HG03439 (cell line): ENCODE measurements around the gene NUDT21.

ENCODE experiments used
- ATAC-seq: cut with Tn5 transposase; IDR thresholded peaks from one replicate; pipeline ENCODE4 v1.9.1; 2021; ENCODE audit warnings: mild to moderate bottlenecking, moderate library complexity; ENCODE audit not compliant: unreplicated experiment

The NUDT21 gene

GRCh38 chr16:56463153-56463552 lies 12.0 kb upstream of the NUDT21 start:
- ATAC-seq = no peak

- ATAC-seq = no peak
Measured at GRCh38 chr16:56462064-56462796, 11.1 kb upstream of the NUDT21 start.

- no peak for ATAC-seq
Measured at GRCh38 chr16:56460101-56460500, 9.0 kb upstream of the NUDT21 start.

- ATAC-seq = no peak
Measured at GRCh38 chr16:56457927-56458470, 6.9 kb upstream of the NUDT21 start.

- peak; percentile 37 for ATAC-seq
Measured at GRCh38 chr16:56451753-56452689, 889 bp upstream of the NUDT21 start.

- peak; percentile 36 for ATAC-seq
Measured at GRCh38 chr16:56450275-56450985, 702 bp downstream of the NUDT21 start.

GRCh38 chr16:56448005-56448404 lies 3.1 kb downstream of the NUDT21 start:
- no peak for ATAC-seq

- ATAC-seq = no peak
Measured at GRCh38 chr16:56447286-56447685, 3.8 kb downstream of the NUDT21 start.

- ATAC-seq = no peak
Measured at GRCh38 chr16:56438038-56438437, 13.1 kb downstream of the NUDT21 start.

GRCh38 chr16:56436258-56436657 lies 14.9 kb downstream of the NUDT21 start:
- no peak for ATAC-seq

- ATAC-seq = no peak
Measured at GRCh38 chr16:56428091-56428490, 23.0 kb downstream of the NUDT21 start.

- no peak for ATAC-seq
Measured at GRCh38 chr16:56426585-56426984, 24.5 kb downstream of the NUDT21 start.

- peak; percentile 80 for ATAC-seq
Measured at GRCh38 chr16:56425439-56425832, 25.7 kb downstream of the NUDT21 start, which contains the start of gene AMFR. Gene AMFR (minus strand): TSS chr16:56425545. CDS start chr16:56425327, 218 bp downstream.

GRCh38 chr16:56424791-56425438 lies 26.2 kb downstream of the NUDT21 start:
- ATAC-seq = peak; percentile 27

GRCh38 chr16:56424404-56424764 lies 26.7 kb downstream of the NUDT21 start:
- no peak for ATAC-seq

GRCh38 chr16:56423584-56424403 lies 27.3 kb downstream of the NUDT21 start:
- no peak for ATAC-seq

GRCh38 chr16:56422896-56423441 lies 28.2 kb downstream of the NUDT21 start:
- no peak for ATAC-seq

GRCh38 chr16:56421976-56422669 lies 29.0 kb downstream of the NUDT21 start:
- ATAC-seq = no peak

- ATAC-seq = no peak
Measured at GRCh38 chr16:56421313-56421712, 29.8 kb downstream of the NUDT21 start.
